Glutamatergic neuron (in vitro differentiated cells): ENCODE measurements around the gene AKNAD1. TPM values are rescaled to one million over a fixed set of nuclear protein-coding genes. Genes with fewer than 3 reads are reported as not detected.

Experiments used
- DNase-seq: peaks from one replicate; pipeline ENCODE4 v3.0.0; 2022
- H3K27ac Mint-ChIP-seq: one replicate; pipeline ENCODE4 v1.8.0; 2020; ENCODE audit warnings: mild to moderate bottlenecking, mixed read lengths, inconsistent platforms; ENCODE audit not compliant: unreplicated experiment
- H3K27me3 Mint-ChIP-seq: one replicate; pipeline ENCODE4 v1.8.0; 2020; ENCODE audit warnings: mild to moderate bottlenecking, moderate library complexity, mixed read lengths, inconsistent platforms; ENCODE audit not compliant: unreplicated experiment
- H3K36me3 Mint-ChIP-seq: one replicate; pipeline ENCODE4 v1.8.0; 2020; ENCODE audit warnings: mild to moderate bottlenecking, mixed read lengths, inconsistent platforms; ENCODE audit not compliant: unreplicated experiment
- H3K4me1 Mint-ChIP-seq: one replicate; pipeline ENCODE4 v1.8.0; 2020; ENCODE audit warnings: mild to moderate bottlenecking, low read depth, mixed read lengths, inconsistent platforms; ENCODE audit not compliant: unreplicated experiment
- H3K4me3 Mint-ChIP-seq: one replicate; pipeline ENCODE4 v1.8.0; 2020; ENCODE audit warnings: mild to moderate bottlenecking, mixed read lengths, inconsistent platforms; ENCODE audit not compliant: unreplicated experiment
- H3K9me3 Mint-ChIP-seq: one replicate; pipeline ENCODE4 v1.8.0; 2020; ENCODE audit warnings: mild to moderate bottlenecking, moderate library complexity, mixed read lengths, inconsistent platforms; ENCODE audit not compliant: unreplicated experiment
- total RNA-seq: library from RNA; stranded (reverse); fragmentation: NEBNext Ultra II Directional; extraction: Animal tissue kit (Norgen Biotek cat#: 25700); gene quantifications from one replicate; pipeline ENCODE4 v1.2.1, GENCODE V29; 2021; ENCODE audit not compliant: unreplicated experiment
- TF ChIP-seq, protein P1 (sequence below): fragments of 200-600 bp; sonication (generic); IDR thresholded peaks from one replicate; pipeline ENCODE4 v1.5.0; 2021; ENCODE audit not compliant: partially characterized antibody, unreplicated experiment

Gene AKNAD1
- total RNA-seq, 1 donor from 2014 or later: not detected

DNA sequence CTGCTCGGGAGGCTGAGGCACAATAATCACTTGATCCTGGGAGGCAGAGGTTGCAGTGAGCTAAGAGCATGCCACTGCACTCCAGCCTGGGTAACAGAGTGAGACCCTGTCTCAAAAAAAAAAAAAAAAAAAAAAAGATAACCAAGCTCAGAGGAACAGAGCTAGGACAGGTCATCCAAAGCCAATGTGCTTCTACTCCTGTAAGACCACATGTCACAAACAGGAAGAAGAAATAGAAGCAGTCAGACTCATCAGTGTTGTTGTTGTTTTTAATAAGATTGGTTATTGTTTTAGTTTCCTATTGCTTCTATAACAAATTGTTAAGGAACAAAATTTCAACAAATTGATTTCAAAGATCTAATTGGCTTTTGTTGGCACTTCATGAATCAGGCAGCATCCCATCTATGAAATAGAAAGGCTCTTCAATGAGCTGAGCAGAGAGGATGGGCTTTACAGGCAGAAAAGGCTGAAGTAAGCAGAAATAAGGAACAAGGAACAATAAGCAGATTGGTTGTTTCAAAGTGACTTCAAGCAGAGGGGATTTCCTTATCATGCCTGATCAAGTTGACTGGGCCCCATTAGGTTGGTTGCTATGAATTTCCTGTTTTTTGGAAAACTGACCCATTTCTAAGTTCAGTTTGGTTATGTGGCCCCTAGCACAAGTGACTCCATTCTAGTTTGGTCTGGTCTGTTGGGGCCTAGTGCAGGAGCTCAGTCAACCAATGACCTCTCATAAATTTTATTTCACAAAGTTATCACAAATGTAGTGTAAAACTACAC is 6.0 kb upstream of the AKNAD1 start:
- H3K4me3 Mint-ChIP-seq: no peak overlapping the region
- peaks cover 4% of the 10 kb centered on the region for H3K27me3 Mint-ChIP-seq
- no peak for DNase-seq
- H3K27ac Mint-ChIP-seq: no peak overlapping the region
- TF ChIP-seq, protein P1, sequence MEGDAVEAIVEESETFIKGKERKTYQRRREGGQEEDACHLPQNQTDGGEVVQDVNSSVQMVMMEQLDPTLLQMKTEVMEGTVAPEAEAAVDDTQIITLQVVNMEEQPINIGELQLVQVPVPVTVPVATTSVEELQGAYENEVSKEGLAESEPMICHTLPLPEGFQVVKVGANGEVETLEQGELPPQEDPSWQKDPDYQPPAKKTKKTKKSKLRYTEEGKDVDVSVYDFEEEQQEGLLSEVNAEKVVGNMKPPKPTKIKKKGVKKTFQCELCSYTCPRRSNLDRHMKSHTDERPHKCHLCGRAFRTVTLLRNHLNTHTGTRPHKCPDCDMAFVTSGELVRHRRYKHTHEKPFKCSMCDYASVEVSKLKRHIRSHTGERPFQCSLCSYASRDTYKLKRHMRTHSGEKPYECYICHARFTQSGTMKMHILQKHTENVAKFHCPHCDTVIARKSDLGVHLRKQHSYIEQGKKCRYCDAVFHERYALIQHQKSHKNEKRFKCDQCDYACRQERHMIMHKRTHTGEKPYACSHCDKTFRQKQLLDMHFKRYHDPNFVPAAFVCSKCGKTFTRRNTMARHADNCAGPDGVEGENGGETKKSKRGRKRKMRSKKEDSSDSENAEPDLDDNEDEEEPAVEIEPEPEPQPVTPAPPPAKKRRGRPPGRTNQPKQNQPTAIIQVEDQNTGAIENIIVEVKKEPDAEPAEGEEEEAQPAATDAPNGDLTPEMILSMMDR: no peak
- peaks cover 4% of the 10 kb centered on the region for H3K4me1 Mint-ChIP-seq
- no peaks in the 10 kb centered on the region for H3K9me3 Mint-ChIP-seq
- no peaks in the 10 kb centered on the region for H3K36me3 Mint-ChIP-seq

DNA sequence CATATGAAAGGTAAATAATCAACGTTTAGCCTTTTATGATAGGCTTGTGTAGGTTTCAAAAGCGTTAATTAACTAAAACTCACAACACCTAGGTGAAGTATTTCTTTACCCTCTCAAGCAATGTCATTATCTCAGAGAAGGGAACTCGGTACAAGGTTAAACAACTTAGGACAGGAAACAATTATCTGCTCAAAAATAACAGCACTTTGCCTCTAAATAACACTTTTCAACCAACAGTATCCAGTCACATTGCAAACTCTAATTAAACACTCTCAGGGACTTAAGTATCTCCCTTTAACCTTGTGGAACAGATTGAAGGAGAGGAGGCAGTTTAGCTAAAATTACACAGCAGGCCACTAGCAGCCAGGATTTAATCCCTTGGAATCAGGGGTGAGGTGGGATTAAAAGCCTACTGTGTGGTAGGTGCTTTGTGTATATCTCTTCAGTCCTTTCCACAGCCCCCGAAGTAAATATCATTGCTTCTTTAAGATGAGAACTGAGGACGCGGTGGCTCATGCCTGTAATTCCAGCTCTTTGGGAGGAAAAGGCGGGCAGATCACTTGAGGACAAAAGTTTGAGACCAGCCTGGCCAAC is 5.2 kb upstream of the AKNAD1 start:
- peaks cover 4% of the 10 kb centered on the region for H3K27me3 Mint-ChIP-seq
- no peaks in the 10 kb centered on the region for H3K9me3 Mint-ChIP-seq
- DNase-seq: no peak
- TF ChIP-seq, protein P1: no peak
- H3K4me1 Mint-ChIP-seq: peaks cover 4% of the 10 kb centered on the region
- no peak overlapping the region for H3K27ac Mint-ChIP-seq
- H3K4me3 Mint-ChIP-seq: no peak overlapping the region
- no peaks in the 10 kb centered on the region for H3K36me3 Mint-ChIP-seq

- no peak for DNase-seq
- H3K27me3 Mint-ChIP-seq: peaks cover 4% of the 10 kb centered on the region
- H3K9me3 Mint-ChIP-seq: no peaks in the 10 kb centered on the region
- peaks cover 4% of the 10 kb centered on the region for H3K4me1 Mint-ChIP-seq
- H3K36me3 Mint-ChIP-seq: no peaks in the 10 kb centered on the region
- TF ChIP-seq, protein P1: no peak
- no peak overlapping the region for H3K4me3 Mint-ChIP-seq
- H3K27ac Mint-ChIP-seq: no peak overlapping the region
Observed at GRCh38 chr1:108861566-108861965, 4.7 kb upstream of the AKNAD1 start.

GRCh38 chr1:108860190-108860907 is 3.5 kb upstream of the AKNAD1 start:
- TF ChIP-seq, protein P1: no peak
- DNase-seq: no peak
- peaks cover 4% of the 10 kb centered on the region for H3K4me1 Mint-ChIP-seq
- no peak overlapping the region for H3K27ac Mint-ChIP-seq
- no peaks in the 10 kb centered on the region for H3K9me3 Mint-ChIP-seq
- no peaks in the 10 kb centered on the region for H3K36me3 Mint-ChIP-seq
- H3K27me3 Mint-ChIP-seq: peaks cover 4% of the 10 kb centered on the region
- no peak overlapping the region for H3K4me3 Mint-ChIP-seq
